GM19238 (cell line): ENCODE results near the gene ZSWIM6.

Source experiments
- DNase-seq: peaks from one replicate; pipeline ENCODE4 v3.0.0; 2011; ENCODE audit warnings: low spot score; ENCODE audit not compliant: insufficient read length

ZSWIM6 gene

GRCh38 chr5:61362796-61363368 is 30.8 kb downstream of the ZSWIM6 start:
- no peak for DNase-seq

DNA sequence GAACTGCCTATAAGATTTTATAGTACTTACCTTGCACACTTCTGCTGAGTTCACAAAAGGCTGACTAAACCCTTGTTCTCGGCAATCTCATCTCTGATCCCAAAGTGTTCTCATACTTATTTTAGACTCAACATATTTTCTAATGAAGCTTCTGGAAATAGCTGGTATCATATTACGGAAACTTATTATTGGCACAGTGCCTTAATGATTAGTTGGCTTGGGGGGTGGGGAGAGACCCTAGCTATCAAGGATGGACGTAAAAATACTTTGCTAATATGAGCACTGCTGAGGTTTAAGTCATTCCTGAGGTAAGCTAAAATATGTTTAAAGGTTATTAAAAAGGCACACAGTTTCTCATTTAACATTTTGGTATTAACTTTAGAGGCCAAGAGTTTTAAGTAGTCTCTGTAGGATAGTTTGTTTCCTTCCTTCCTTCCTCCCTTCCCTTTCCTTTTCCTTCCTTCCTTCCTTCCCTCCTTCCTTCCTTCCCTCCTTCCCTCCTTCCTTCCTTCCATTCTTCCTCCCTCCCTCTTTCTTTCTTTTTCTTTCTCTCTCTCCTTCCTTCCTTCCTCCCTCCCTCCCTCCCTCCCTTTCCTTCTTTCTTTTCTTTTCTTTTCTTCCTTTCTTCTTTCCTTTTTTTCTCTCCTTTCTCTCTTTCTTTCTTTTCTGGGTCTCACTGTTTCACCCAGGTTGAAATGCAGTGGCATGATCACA is 31.5 kb downstream of the ZSWIM6 start:
- no peak for DNase-seq

DNA sequence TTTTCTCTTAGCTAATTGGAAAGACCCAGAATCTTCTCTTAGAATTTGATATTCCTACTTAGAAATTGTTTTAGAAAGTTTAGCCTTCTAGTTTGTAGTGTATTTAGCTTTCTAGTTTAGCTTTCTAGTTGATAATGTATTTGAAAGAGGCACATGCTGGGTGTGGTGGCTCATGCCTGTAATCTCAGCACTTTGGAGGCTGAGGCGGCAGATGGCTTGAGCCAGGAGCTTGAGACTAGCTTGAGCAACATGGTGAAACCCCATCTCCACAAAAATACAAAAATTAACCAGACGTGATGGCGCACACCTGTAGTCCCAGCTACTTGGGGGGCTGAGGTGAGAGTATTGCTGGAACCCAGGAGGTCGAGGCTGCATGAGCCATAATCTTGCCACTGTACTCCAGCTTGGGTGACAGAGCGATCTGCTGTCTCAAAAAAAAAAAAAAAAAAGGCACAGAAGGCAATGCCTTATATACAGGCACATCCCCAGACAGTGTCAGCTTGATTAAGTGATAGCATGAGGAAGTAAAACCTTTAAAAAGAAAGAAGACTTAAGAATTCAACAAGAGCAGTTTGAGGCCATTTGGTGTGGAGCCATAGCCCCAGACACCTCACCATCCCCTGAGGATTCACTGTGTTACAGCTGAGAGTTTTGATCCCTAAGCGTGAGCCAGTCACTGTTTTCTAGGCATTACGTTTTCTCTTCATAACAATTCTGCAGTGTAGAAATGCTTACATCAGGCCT is 34.6 kb downstream of the ZSWIM6 start:
- DNase-seq = no peak

DNA sequence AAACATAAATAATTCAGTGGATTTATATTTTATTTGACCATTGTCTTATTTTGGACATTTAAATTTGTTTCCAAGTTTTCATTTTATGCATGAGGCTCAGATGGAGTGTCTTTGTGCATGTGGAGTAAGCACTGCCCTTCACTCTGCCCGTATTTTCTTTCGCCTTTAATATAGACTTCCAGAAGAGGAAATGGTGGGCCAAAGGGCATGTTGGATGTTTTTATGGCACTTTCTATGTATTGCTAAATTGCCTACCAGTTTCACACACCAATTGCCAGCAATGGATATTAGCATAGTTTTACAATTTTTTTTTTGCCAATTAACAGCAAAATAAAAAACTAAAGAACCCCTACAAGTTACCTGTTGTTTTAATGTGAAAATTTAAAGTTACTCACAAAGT is 38.4 kb downstream of the ZSWIM6 start:
- no peak for DNase-seq

DNA sequence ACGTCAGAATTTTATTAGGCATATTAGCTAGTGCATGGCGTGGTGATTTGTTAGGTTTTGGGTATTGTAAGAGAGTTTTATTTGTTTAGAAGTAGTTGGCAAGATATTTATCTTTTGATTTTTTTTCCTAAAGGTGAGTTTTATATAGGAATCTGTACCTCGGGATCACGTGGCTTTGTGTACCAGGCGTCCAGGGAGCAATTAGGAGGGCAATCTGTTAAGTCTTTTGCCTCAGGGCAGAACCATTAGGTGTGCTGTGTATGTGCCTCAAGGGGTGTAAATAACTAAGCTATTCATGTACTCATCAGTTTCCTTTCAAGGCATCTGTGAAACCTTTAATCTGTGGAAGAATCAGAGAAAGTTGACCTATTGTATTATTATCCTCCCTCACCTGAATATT is 39.4 kb downstream of the ZSWIM6 start:
- DNase-seq = no peak

DNA sequence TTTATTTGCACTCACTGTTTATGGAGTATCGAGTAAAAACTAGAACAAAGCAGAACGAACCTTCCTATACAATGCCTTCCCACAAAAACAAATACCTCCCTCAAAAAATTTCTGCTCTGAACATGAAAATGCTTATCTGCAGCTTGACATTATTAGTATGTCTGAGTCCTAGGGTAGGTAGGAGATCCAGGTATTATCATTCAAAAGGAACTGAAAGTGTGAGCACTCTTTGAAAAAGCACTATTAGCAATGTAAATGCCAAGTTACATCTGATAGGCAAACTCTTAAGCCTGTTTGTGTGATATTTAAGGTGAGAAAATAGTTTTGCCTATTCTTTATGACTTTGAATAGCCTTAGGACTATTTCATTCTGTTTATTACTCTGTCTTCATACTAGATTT is 47.6 kb downstream of the ZSWIM6 start:
- no peak for DNase-seq

GRCh38 chr5:61381968-61382367 is 49.9 kb downstream of the ZSWIM6 start:
- DNase-seq = no peak

DNA sequence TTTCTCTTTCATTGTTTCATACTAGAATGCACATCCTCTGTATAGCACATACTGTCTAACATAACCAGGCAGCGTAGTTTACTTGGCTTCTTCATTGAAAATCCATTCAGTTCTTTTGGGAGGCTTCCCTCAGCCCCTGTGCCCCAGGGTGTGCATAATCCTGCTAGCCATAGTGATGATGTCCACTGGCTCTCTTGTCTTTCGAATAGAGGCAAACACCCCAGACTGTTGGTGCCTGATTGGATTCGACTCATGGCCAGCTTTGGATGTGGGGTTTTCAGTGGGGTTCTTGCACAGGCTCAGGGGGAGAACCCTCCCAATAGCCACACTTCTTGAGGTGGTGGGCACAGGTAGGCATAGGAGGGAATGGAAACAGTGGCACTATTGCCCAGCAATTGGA is 53.6 kb downstream of the ZSWIM6 start:
- DNase-seq = no peak

GRCh38 chr5:61386045-61386800 is 54.2 kb downstream of the ZSWIM6 start:
- DNase-seq = no peak

- no peak for DNase-seq
Measured at GRCh38 chr5:61389609-61390008, 57.6 kb downstream of the ZSWIM6 start.

GRCh38 chr5:61394078-61394704 is 62.1 kb downstream of the ZSWIM6 start:
- no peak for DNase-seq

DNA sequence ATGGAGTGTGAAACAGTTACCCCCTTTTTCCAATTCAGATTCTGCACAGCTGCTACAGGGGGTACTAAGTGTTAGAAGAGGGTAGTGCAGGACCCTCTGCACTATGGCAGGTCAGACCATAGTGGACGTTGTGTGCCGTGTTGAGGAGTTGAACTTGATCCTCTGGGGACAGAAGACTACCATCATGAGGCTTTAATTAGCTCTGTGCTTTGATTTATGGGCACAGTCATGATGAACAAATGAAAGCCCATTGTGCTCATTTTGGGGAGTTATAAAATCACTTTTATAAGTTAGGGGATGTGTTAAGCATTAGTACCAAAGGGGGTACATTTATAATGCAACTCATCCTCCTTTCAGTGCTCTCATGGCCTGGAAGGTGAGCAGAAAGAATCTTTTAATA is 62.7 kb downstream of the ZSWIM6 start:
- DNase-seq = no peak

- no peak for DNase-seq
Measured at GRCh38 chr5:61397238-61397637, 65.2 kb downstream of the ZSWIM6 start.

DNA sequence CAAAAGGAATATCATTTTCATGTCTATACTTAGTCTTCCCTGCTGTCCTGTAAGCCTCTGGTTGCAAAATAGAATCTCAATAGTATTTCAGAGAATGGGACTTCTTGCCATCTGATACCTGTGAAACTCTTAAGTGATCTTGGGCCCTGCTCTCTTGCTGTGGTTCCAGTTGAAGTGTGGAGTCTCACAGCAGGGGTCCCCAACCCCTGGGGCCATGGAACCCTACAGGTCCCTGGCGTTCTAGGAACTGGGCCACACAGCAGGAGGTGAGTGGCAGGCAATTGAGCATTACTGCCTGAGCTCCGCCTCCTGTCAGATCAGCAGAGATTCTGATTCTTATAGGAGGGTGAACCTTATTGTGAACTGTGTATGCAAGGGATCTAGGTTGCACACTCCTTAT is 65.9 kb downstream of the ZSWIM6 start:
- no peak for DNase-seq

- no peak for DNase-seq
Measured at GRCh38 chr5:61398440-61398839, 66.4 kb downstream of the ZSWIM6 start.

DNA sequence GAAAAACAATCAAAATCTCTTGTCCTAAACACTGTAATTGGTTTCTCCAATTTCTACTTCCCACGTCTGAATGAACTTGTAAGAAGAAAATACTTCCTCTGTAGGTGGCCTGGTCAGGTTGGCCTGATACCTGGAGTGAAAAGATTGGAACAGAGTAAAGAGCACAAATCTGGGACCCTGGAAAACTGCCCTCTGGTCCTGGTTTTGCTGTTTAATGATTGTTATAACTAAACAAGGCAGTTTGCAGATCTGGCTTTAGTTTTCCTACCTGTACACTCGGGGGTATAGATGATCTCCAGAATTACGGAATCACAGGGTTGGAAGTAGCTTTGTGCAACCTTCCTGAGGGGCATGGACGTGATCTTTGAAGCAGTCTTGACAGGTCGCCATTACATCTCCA is 67.6 kb downstream of the ZSWIM6 start:
- no peak for DNase-seq

GRCh38 chr5:61401726-61402125 is 69.7 kb downstream of the ZSWIM6 start:
- DNase-seq = no peak

GRCh38 chr5:61402244-61402823 is 70.3 kb downstream of the ZSWIM6 start:
- no peak for DNase-seq

DNA sequence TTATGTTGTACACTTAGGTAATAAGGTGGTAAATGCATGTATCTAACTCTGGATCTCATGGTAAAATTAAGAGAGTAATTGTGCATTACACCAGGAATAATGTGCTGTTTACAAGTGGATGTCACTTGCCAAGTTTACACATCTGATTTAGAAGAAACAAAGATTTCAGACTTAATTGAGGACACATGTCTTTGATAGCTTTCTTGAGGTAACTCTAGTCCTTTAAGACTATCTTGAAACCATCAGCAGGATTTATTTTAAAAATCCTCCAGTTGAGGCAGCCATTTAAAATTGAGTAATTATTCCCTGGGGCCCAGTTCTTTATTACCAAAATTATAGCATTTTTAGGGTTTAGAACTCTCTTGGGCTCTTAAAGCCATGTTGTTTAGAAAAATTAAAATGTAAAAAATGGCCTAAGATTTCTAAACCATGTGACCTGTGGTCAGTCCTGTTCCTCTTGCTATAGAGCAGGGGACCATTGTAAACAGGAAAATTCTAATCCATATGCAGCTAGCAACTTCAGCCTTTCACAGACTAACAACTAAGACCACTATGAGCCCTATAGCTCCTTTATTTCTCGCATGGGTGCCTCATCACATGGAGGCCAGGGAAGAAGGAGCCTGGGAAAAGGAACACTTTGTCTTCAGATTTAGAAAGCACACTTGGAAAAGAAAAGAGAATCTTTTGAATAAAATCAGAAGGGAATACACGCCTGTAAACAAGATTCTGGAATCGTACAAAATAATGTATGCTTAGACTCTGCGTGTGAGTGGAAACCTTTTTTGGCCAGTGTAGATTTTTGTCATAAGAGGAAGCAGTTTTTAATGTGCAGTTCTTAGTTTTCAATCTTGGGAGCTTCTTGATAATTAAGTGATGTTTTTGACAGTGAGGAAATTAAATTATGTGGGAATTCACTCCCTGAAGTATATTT is 71.2 kb downstream of the ZSWIM6 start:
- no peak for DNase-seq
